Keratinocyte (primary cell): ENCODE results near the gene MICAL3. TPM values are rescaled to one million over a fixed set of nuclear protein-coding genes. Genes with fewer than 3 reads are reported as not detected.

Experiments
- DNase-seq: peaks from one replicate; pipeline ENCODE4 v3.0.0-alpha.2; 2011; ENCODE audit warnings: low read depth, missing footprints, low spot score
- FAIRE-seq: peaks from 2 replicates; lab custom pipeline; 2011; peaks lifted over from hg19 to GRCh38; lab: Jason Lieb, UNC
- H2AFZ ChIP-seq: 2 replicates; pipeline ENCODE4 v1.6.0; 2012; ENCODE audit warnings: low read length, control low read depth, inconsistent platforms; ENCODE audit not compliant: control insufficient read depth
- H3K27ac ChIP-seq: 2 replicates; pipeline ENCODE4 v1.5.1; 2011; ENCODE audit warnings: low read length; ENCODE audit not compliant: control insufficient read depth, insufficient read depth
- H3K27me3 ChIP-seq: 3 replicates; pipeline ENCODE4 v1.6.0; 2011; ENCODE audit warnings: low read length; ENCODE audit not compliant: control insufficient read depth, insufficient read depth; ENCODE audit errors: extremely low read depth
- H3K36me3 ChIP-seq, 2 experiments: 2 replicates in 1 of 2; 3 replicates in 1 of 2; pipeline ENCODE4 v1.5.1; 2011; ENCODE audit warnings: low read length in 2 of 2, mild to moderate bottlenecking in 1 of 2; ENCODE audit not compliant: control insufficient read depth in 2 of 2, insufficient read depth in 2 of 2; ENCODE audit errors: extremely low read depth in 1 of 2
- H3K4me1 ChIP-seq: 3 replicates; pipeline ENCODE4 v1.5.1; 2011; ENCODE audit warnings: low read length; ENCODE audit not compliant: control insufficient read depth, insufficient read depth; ENCODE audit errors: extremely low read depth
- H3K4me2 ChIP-seq: 3 replicates; pipeline ENCODE4 v1.6.0; 2011; ENCODE audit warnings: low read depth, low read length; ENCODE audit not compliant: control insufficient read depth, insufficient read depth; ENCODE audit errors: extremely low read depth
- H3K4me3 ChIP-seq, 3 experiments: fragments of 200-600 bp in 1 of 3; sonication (generic) in 1 of 3; 2 replicates in 2 of 3; 3 replicates in 1 of 3; pipeline ENCODE4 v1.5.1; 2011 to 2016; ENCODE audit warnings: low read length in 3 of 3, mild to moderate bottlenecking in 3 of 3, control low read depth in 2 of 3, inconsistent platforms in 1 of 3, low read depth in 1 of 3, mixed read lengths in 1 of 3, mixed run types in 1 of 3, moderate library complexity in 1 of 3; ENCODE audit not compliant: control insufficient read depth in 2 of 3, insufficient read depth in 2 of 3; ENCODE audit errors: extremely low read depth in 1 of 3
- H3K79me2 ChIP-seq: 2 replicates; pipeline ENCODE4 v1.6.0; 2012; ENCODE audit warnings: low read length; ENCODE audit not compliant: control insufficient read depth, insufficient read depth
- H3K9ac ChIP-seq: 3 replicates; pipeline ENCODE4 v1.6.0; 2011; ENCODE audit warnings: low read length; ENCODE audit not compliant: control insufficient read depth, insufficient read depth; ENCODE audit errors: extremely low read depth
- H3K9me1 ChIP-seq: 3 replicates; pipeline ENCODE4 v1.6.0; 2011; ENCODE audit warnings: low read length; ENCODE audit not compliant: control insufficient read depth, insufficient read depth; ENCODE audit errors: extremely low read depth
- H3K9me3 ChIP-seq: 2 replicates; pipeline ENCODE4 v1.5.1; 2012; ENCODE audit warnings: low read depth, low read length; ENCODE audit not compliant: control insufficient read depth
- H4K20me1 ChIP-seq: 3 replicates; pipeline ENCODE4 v1.6.0; 2011; ENCODE audit warnings: low read length; ENCODE audit not compliant: control insufficient read depth, insufficient read depth; ENCODE audit errors: extremely low read depth
- EZH2 ChIP-seq: IDR thresholded peaks from one replicate; pipeline ENCODE4 v1.6.1; 2012; ENCODE audit warnings: inconsistent platforms, mild to moderate bottlenecking, low read length, moderate library complexity
- dilution Hi-C: fragments of 300-500 bp; cut with MboI; formaldehyde crosslinking; loops from one replicate; pipeline ENCODE4 v1.7.0; 2020; ENCODE audit warnings: low sequenced_read_pairs; ENCODE audit not compliant: extremely low pct_ligation_motif_present
- polyA plus RNA-seq, 5 experiments: library from polyadenylated mRNA; depleted of rRNA in 3 of 5; stranded (reverse) in 3 of 5; stranded (forward) in 1 of 5; unstranded in 1 of 5; fragments of >200 nt; gene quantifications; 1 replicate in 1 of 5; 2 replicates in 3 of 5; 3 replicates in 1 of 5; pipeline versions ENCODE4 v1.2.1 to v1.2.3, GENCODE V29; 2011 to 2012; ENCODE audit warnings: missing spikeins in 2 of 5, low read depth in 1 of 5, low replicate concordance in 1 of 5
- small RNA-seq, 3 experiments: library from RNA; depleted of rRNA; stranded (forward); fragments of <200 nt; gene quantifications; one replicate each; pipeline ENCODE3, GENCODE V24; 2012; ENCODE audit warnings: low read depth in 3 of 3, low replicate concordance in 1 of 3; ENCODE audit not compliant: insufficient read length in 3 of 3
- TF ChIP-seq, protein P1 (sequence below), 3 experiments: IDR thresholded peaks in 1 of 3; conservative IDR thresholded peaks in 1 of 3; optimal IDR thresholded peaks in 1 of 3; 2 replicates in 2 of 3; 3 replicates in 1 of 3; pipeline versions ENCODE3 to v1.5.1; 2011; ENCODE audit warnings: low read length in 3 of 3, mild to moderate bottlenecking in 3 of 3, moderate library complexity in 2 of 3, control low read depth in 1 of 3, inconsistent platforms in 1 of 3; ENCODE audit not compliant: insufficient read depth in 2 of 3; ENCODE audit errors: extremely low read depth in 1 of 3

The MICAL3 gene
- polyA plus RNA-seq, 1 donor (not counting 4 experiments of a cell fraction or from before 2014, with no cell fraction given): 27.9 TPM

DNA sequence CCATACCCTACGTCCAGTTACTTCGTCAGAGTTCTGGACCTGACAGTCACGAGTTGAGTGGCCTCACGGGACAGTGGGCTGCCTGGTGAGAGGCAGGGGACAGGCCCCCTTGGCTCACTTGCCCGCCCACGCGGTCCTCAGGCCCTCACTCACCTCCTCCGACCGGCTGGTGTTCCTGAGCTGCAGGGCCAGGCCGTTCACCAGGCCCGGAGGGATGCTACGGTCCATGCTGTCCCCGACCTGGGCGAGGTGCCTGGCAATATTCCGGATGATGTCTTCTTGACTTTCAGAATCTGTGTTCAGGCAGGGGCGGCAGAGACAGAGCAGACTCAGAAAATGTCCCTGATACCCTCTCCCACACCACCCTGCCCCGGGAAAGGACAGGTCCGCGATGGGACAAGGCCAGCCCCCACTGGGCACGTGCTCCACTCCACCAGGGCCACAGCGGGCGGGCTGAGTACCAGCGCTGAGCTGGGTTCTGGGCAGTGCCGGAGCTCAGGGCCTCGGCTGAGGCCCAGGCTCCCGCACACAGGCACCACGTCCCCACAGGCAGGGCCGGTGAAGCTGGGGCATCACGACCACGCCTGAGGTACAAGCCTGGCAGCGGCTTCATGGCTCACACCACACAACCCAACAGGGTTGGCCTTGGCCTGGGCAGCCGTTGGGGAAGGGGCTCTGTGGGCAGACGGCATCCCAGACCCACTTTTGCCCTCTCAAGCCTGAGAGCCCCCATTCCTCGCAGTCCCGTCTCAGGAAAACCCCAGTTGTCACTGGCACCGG is 285.0 kb downstream of the MICAL3 start:
- no peak overlapping the region for H2AFZ ChIP-seq
- H4K20me1 ChIP-seq: no peaks in the 10 kb centered on the region
- no peak overlapping the region for H3K9ac ChIP-seq

GRCh38 chr22:17738386-17739128 is 285.8 kb downstream of the MICAL3 start:
- dilution Hi-C loops: no loop called here
- Histone ChIP-seq H3K79me2 (no peaks in the 10 kb centered on the region), H3K36me3 (peaks cover under 1 to 16% of the 10 kb centered on the region in 2 experiments), H3K9me1 (no peaks in the 10 kb centered on the region), H4K20me1 (no peaks in the 10 kb centered on the region), H3K4me3 (no peak overlapping the region), H3K4me1 (no peaks in the 10 kb centered on the region), H3K9ac (no peak overlapping the region), H2AFZ (no peak overlapping the region), H3K27me3 (no peaks in the 10 kb centered on the region), H3K9me3 (no peaks in the 10 kb centered on the region), H3K4me2 (no peak overlapping the region), H3K27ac (no peak overlapping the region)
- no peak for DNase-seq
- TF ChIP-seq, protein P1, sequence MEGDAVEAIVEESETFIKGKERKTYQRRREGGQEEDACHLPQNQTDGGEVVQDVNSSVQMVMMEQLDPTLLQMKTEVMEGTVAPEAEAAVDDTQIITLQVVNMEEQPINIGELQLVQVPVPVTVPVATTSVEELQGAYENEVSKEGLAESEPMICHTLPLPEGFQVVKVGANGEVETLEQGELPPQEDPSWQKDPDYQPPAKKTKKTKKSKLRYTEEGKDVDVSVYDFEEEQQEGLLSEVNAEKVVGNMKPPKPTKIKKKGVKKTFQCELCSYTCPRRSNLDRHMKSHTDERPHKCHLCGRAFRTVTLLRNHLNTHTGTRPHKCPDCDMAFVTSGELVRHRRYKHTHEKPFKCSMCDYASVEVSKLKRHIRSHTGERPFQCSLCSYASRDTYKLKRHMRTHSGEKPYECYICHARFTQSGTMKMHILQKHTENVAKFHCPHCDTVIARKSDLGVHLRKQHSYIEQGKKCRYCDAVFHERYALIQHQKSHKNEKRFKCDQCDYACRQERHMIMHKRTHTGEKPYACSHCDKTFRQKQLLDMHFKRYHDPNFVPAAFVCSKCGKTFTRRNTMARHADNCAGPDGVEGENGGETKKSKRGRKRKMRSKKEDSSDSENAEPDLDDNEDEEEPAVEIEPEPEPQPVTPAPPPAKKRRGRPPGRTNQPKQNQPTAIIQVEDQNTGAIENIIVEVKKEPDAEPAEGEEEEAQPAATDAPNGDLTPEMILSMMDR (optimal IDR thresholded peaks at IDR 0.05 in 1 of 3, IDR thresholded peaks at IDR 0.05 in 1 of 3, conservative IDR thresholded peaks at IDR 0.05 in 1 of 3; ENCODE audit: extremely low read depth in 1 of 3, insufficient read depth in 2 of 3, low read length in 3 of 3): no peak
- FAIRE-seq: no peak

More for the DNA sequence above, 285.0 kb downstream of the MICAL3 start:
- no peak for FAIRE-seq
- Histone ChIP-seq H3K27ac (no peak overlapping the region), H3K4me1 (peaks cover 6% of the 10 kb centered on the region), H3K9me3 (no peaks in the 10 kb centered on the region), H3K27me3 (no peaks in the 10 kb centered on the region), H3K4me2 (no peak overlapping the region), H3K9me1 (no peaks in the 10 kb centered on the region), H3K4me3 (no peak overlapping the region), H3K36me3 (peaks cover 0 to 11% of the 10 kb centered on the region in 2 experiments), H3K79me2 (no peaks in the 10 kb centered on the region)
- no peak for TF ChIP-seq EZH2
- TF ChIP-seq, protein P1 (optimal IDR thresholded peaks at IDR 0.05 in 1 of 3, IDR thresholded peaks at IDR 0.05 in 1 of 3, conservative IDR thresholded peaks at IDR 0.05 in 1 of 3; ENCODE audit: extremely low read depth in 1 of 3, insufficient read depth in 2 of 3, low read length in 3 of 3): no peak
- DNase-seq: no peak
- dilution Hi-C loops: no loop called here

Small RNA genes lying within 50 kb of the gene (small RNA-seq; reads per million reads assigned to genes)
- gene MIR3198-1 (0 reads per million in 3 experiments), gene MIR648 (0 reads per million in 3 experiments)

Other genes starting within 250 kb of the MICAL3 start
- gene PEX26, start 53.4 kb upstream of the MICAL3 start, polyA plus RNA-seq: 20.8 to 25.7 TPM (median 23.0 TPM) in 3 replicates
- 0.35 to 0.49 TPM (median 0.41 TPM) in 3 replicates for gene TUBA8, start 86.2 kb upstream of the MICAL3 start, polyA plus RNA-seq
- gene USP18, start 125.6 kb upstream of the MICAL3 start, polyA plus RNA-seq: 6.2 to 14.8 TPM (median 7.0 TPM) in 3 replicates